HUDEP-2 (cell line): Measurements from ENCODE around the gene MAD1L1.

ENCODE experiments used
- DNase-seq, 76 experiments: peaks; one replicate each; lab custom pipeline; 2025; ENCODE audit not compliant: unreplicated experiment in 76 of 76; lab: John Stamatoyannopoulos, UW

The MAD1L1 gene

GRCh38 chr7:2095436-2095835, 137.3 kb downstream of the MAD1L1 start:
- DNase-seq = no peak

GRCh38 chr7:2094454-2095045, 138.2 kb downstream of the MAD1L1 start:
- no peak for DNase-seq

GRCh38 chr7:2093843-2094220, 138.9 kb downstream of the MAD1L1 start:
- no peak for DNase-seq

- DNase-seq = no peak
Measured at GRCh38 chr7:2093215-2093842, 139.4 kb downstream of the MAD1L1 start.

- DNase-seq = no peak
Measured at GRCh38 chr7:2092279-2092678, 140.5 kb downstream of the MAD1L1 start.

GRCh38 chr7:2090526-2091520, 141.9 kb downstream of the MAD1L1 start:
- DNase-seq = no peak

GRCh38 chr7:2088801-2089200, 143.9 kb downstream of the MAD1L1 start:
- DNase-seq = no peak

- no peak for DNase-seq
Measured at GRCh38 chr7:2087744-2088143, 145.0 kb downstream of the MAD1L1 start.

- no peak for DNase-seq
Measured at GRCh38 chr7:2086229-2086628, 146.5 kb downstream of the MAD1L1 start.

- no peak for DNase-seq
Measured at GRCh38 chr7:2085804-2086203, 146.9 kb downstream of the MAD1L1 start.

GRCh38 chr7:2084781-2085505, 147.8 kb downstream of the MAD1L1 start:
- no peak for DNase-seq

GRCh38 chr7:2084331-2084730, 148.4 kb downstream of the MAD1L1 start:
- DNase-seq = no peak

GRCh38 chr7:2083362-2083761, 149.4 kb downstream of the MAD1L1 start:
- DNase-seq = no peak

GRCh38 chr7:2082139-2082998, 150.4 kb downstream of the MAD1L1 start:
- DNase-seq = no peak

GRCh38 chr7:2081526-2082135, 151.1 kb downstream of the MAD1L1 start:
- no peak for DNase-seq

- DNase-seq = no peak
Measured at GRCh38 chr7:2080477-2080876, 152.3 kb downstream of the MAD1L1 start.

- no peak for DNase-seq
Measured at GRCh38 chr7:2080060-2080387, 152.7 kb downstream of the MAD1L1 start.

- DNase-seq = no peak
Measured at GRCh38 chr7:2079332-2080059, 153.2 kb downstream of the MAD1L1 start.

- DNase-seq = no peak
Measured at GRCh38 chr7:2078899-2079298, 153.8 kb downstream of the MAD1L1 start.
